DOHH2 (cell line): Measurements from ENCODE around the gene MPZL2.

Experiments used
- H3F3A ChIP-seq: fragments of 200-600 bp; sonication (generic), shearing (Covaris generic); 2 replicates; pipeline ENCODE4 v1.6.0; 2016; ENCODE audit warnings: antibody characterized with exemption, mild to moderate bottlenecking; ENCODE audit not compliant: control insufficient read depth, insufficient read depth
- H3K27ac ChIP-seq: fragments of 200-600 bp; sonication (generic); 2 replicates; pipeline ENCODE4 v1.5.1; 2014; ENCODE audit warnings: low read depth, mild to moderate bottlenecking, low read length, moderate library complexity
- H3K27me3 ChIP-seq: fragments of 200-600 bp; sonication (generic); 2 replicates; pipeline ENCODE4 v1.6.1; 2014; ENCODE audit warnings: mild to moderate bottlenecking, low read length, mixed read lengths; ENCODE audit not compliant: control insufficient read depth
- H3K36me3 ChIP-seq: fragments of 200-600 bp; sonication (generic); 2 replicates; pipeline ENCODE4 v1.6.1; 2014; ENCODE audit warnings: mild to moderate bottlenecking, low read length, moderate library complexity, mixed read lengths; ENCODE audit not compliant: control insufficient read depth
- H3K4me1 ChIP-seq: fragments of 200-600 bp; sonication (generic); 2 replicates; pipeline ENCODE4 v1.6.1; 2014; ENCODE audit warnings: mild to moderate bottlenecking, low read length, mixed read lengths; ENCODE audit not compliant: control insufficient read depth
- H3K4me2 ChIP-seq: fragments of 200-600 bp; sonication (generic); 2 replicates; pipeline ENCODE4 v1.6.0; 2014; ENCODE audit warnings: mild to moderate bottlenecking, low read length, moderate library complexity
- H3K4me3 ChIP-seq: fragments of 200-600 bp; sonication (generic); 2 replicates; pipeline ENCODE4 v1.5.1; 2014; ENCODE audit warnings: mild to moderate bottlenecking, low read length, mixed read lengths
- H3K79me2 ChIP-seq: fragments of 200-600 bp; sonication (generic); 2 replicates; pipeline ENCODE4 v1.6.1; 2014; ENCODE audit warnings: mild to moderate bottlenecking, low read length, mixed read lengths; ENCODE audit not compliant: control insufficient read depth
- H3K9me2 ChIP-seq: fragments of 200-600 bp; sonication (generic); replicated peaks from 2 replicates; pipeline ENCODE4 v1.6.1; 2014; ENCODE audit warnings: mild to moderate bottlenecking, low read length, mixed read lengths; ENCODE audit not compliant: control insufficient read depth
- H3K9me3 ChIP-seq: fragments of 200-600 bp; sonication (generic); 2 replicates; pipeline ENCODE4 v1.6.1; 2014; ENCODE audit warnings: antibody characterized with exemption, low read length, mixed read lengths; ENCODE audit not compliant: control insufficient read depth, insufficient read depth
- H4K20me1 ChIP-seq: fragments of 200-600 bp; sonication (generic); 2 replicates; pipeline ENCODE4 v1.6.0; 2014; ENCODE audit warnings: low read depth, mild to moderate bottlenecking, antibody characterized with exemption, low read length, moderate library complexity; ENCODE audit not compliant: control insufficient read depth, insufficient read depth
- EZH2phosphoT487 ChIP-seq: fragments of 200-600 bp; sonication (generic); IDR thresholded peaks from 2 replicates; pipeline ENCODE4 v1.6.1; 2017; ENCODE audit warnings: borderline replicate concordance, mild to moderate bottlenecking, antibody characterized with exemption, low read length, moderate library complexity, mixed read lengths
- TF ChIP-seq, protein P1 (sequence below): fragments of 200-600 bp; sonication (generic); IDR thresholded peaks from one replicate; pipeline ENCODE4 v1.5.1; 2014; ENCODE audit warnings: antibody characterized with exemption, mild to moderate bottlenecking, low read depth, low read length; ENCODE audit not compliant: poor library complexity, severe bottlenecking

The MPZL2 gene

GRCh38 chr11:118236170-118236569 is 27.9 kb downstream of the MPZL2 start:
- Histone ChIP-seq H3K9me3 (no peaks in the 10 kb centered on the region), H3K27me3 (no peaks in the 10 kb centered on the region), H3K4me2 (no peak overlapping the region), H3K27ac (no peak overlapping the region), H3K4me3 (no peak overlapping the region), H3F3A (no peaks in the 10 kb centered on the region), H3K36me3 (no peaks in the 10 kb centered on the region; the same call in 1 of the 2 replicates), H3K9me2 (no peaks in the 10 kb centered on the region), H3K4me1 (peaks cover 17% of the 10 kb centered on the region), H4K20me1 (no peaks in the 10 kb centered on the region), H3K79me2 (no peaks in the 10 kb centered on the region)
- no peak for TF ChIP-seq EZH2phosphoT487
- TF ChIP-seq, protein P1, sequence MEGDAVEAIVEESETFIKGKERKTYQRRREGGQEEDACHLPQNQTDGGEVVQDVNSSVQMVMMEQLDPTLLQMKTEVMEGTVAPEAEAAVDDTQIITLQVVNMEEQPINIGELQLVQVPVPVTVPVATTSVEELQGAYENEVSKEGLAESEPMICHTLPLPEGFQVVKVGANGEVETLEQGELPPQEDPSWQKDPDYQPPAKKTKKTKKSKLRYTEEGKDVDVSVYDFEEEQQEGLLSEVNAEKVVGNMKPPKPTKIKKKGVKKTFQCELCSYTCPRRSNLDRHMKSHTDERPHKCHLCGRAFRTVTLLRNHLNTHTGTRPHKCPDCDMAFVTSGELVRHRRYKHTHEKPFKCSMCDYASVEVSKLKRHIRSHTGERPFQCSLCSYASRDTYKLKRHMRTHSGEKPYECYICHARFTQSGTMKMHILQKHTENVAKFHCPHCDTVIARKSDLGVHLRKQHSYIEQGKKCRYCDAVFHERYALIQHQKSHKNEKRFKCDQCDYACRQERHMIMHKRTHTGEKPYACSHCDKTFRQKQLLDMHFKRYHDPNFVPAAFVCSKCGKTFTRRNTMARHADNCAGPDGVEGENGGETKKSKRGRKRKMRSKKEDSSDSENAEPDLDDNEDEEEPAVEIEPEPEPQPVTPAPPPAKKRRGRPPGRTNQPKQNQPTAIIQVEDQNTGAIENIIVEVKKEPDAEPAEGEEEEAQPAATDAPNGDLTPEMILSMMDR: no peak

- no peak overlapping the region for H3K4me2 ChIP-seq
- peaks cover 5% of the 10 kb centered on the region for H3K4me1 ChIP-seq
- H4K20me1 ChIP-seq: no peaks in the 10 kb centered on the region
- H3K27me3 ChIP-seq: no peaks in the 10 kb centered on the region
- no peaks in the 10 kb centered on the region; the same call in 1 of the 2 replicates for H3K36me3 ChIP-seq
- H3K9me3 ChIP-seq: no peaks in the 10 kb centered on the region
- H3K9me2 ChIP-seq: no peaks in the 10 kb centered on the region
- TF ChIP-seq EZH2phosphoT487: no peak
- TF ChIP-seq, protein P1: no peak
- H3K27ac ChIP-seq: no peak overlapping the region
- H3K4me3 ChIP-seq: no peak overlapping the region
- H3K79me2 ChIP-seq: no peaks in the 10 kb centered on the region
- no peaks in the 10 kb centered on the region for H3F3A ChIP-seq
Observed at GRCh38 chr11:118234833-118235232, 29.3 kb downstream of the MPZL2 start.

- H3K36me3 ChIP-seq: no peaks in the 10 kb centered on the region; the same call in 1 of the 2 replicates
- H3K4me2 ChIP-seq: no peak overlapping the region
- H4K20me1 ChIP-seq: no peaks in the 10 kb centered on the region
- peaks cover 4% of the 10 kb centered on the region; the same call in 1 of the 2 replicates for H3F3A ChIP-seq
- H3K27ac ChIP-seq: no peak overlapping the region
- peaks cover 9% of the 10 kb centered on the region for H3K4me1 ChIP-seq
- H3K9me2 ChIP-seq: no peaks in the 10 kb centered on the region
- no peak overlapping the region for H3K4me3 ChIP-seq
- H3K27me3 ChIP-seq: no peaks in the 10 kb centered on the region
- TF ChIP-seq, protein P1: no peak
- no peak for TF ChIP-seq EZH2phosphoT487
- no peaks in the 10 kb centered on the region for H3K9me3 ChIP-seq
- no peaks in the 10 kb centered on the region for H3K79me2 ChIP-seq
Observed at GRCh38 chr11:118233850-118234249, 30.2 kb downstream of the MPZL2 start.

GRCh38 chr11:118233377-118233776 is 30.7 kb downstream of the MPZL2 start:
- H3F3A ChIP-seq: peaks cover 4% of the 10 kb centered on the region; the same call in 1 of the 2 replicates
- TF ChIP-seq, protein P1: no peak
- TF ChIP-seq EZH2phosphoT487: no peak

More at GRCh38 chr11:118233377-118233776, 30.7 kb downstream of the MPZL2 start:
- H3K79me2 ChIP-seq: no peaks in the 10 kb centered on the region
- no peak overlapping the region for H3K4me2 ChIP-seq
- H3K4me1 ChIP-seq: peaks cover 14% of the 10 kb centered on the region
- H3K9me2 ChIP-seq: no peaks in the 10 kb centered on the region
- no peaks in the 10 kb centered on the region for H3K27me3 ChIP-seq
- no peaks in the 10 kb centered on the region for H4K20me1 ChIP-seq
- no peak overlapping the region for H3K27ac ChIP-seq
- no peak overlapping the region for H3K4me3 ChIP-seq
- H3K9me3 ChIP-seq: no peaks in the 10 kb centered on the region
- no peaks in the 10 kb centered on the region; the same call in 1 of the 2 replicates for H3K36me3 ChIP-seq
